ENCODE data around the gene XPR1.
A peak's percentile ranks its signal among the peaks of the same experiment; 100 is the strongest.

XPR1 gene

DNA sequence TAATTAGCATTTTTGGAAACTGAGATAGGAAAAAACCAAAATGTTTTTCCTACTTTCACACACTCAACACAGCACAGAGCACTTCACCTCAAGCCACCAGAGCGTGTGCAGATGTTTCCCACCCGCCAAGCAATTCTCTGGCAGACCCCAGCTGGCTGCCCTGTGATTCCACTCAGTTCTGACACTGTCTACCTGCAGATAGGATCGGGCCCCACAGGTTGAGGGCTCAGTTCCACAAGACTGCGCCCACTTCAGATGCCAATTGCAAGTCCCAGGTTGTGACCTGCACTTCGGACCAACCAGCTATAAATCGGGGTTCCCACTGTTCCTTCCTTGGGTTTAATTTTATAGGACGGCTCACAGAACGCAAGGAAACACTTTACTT is 290.8 kb downstream of the XPR1 start:
- TF ChIP-seq TCF12 (IDR thresholded peaks at IDR 0.05; ENCODE audit: low read depth) (no peak), EGR1 (IDR thresholded peaks at IDR 0.05) (no peak), TEAD4 (IDR thresholded peaks at IDR 0.05) (no peak), EP300 (IDR thresholded peaks at IDR 0.05; ENCODE audit: borderline replicate concordance) (no peak), NFIC (IDR thresholded peaks at IDR 0.05) (no peak), YY1 (IDR thresholded peaks at IDR 0.05; ENCODE audit: low read depth) (no peak), CEBPB (IDR thresholded peaks at IDR 0.05) (no peak), TAF1 (IDR thresholded peaks at IDR 0.05; ENCODE audit: low read depth) (no peak), FOXM1 (IDR thresholded peaks at IDR 0.05; ENCODE audit: borderline replicate concordance, low read depth) (no peak), ZBTB7A (IDR thresholded peaks at IDR 0.05; ENCODE audit: low read depth) (no peak)
- TF ChIP-seq, protein P1, sequence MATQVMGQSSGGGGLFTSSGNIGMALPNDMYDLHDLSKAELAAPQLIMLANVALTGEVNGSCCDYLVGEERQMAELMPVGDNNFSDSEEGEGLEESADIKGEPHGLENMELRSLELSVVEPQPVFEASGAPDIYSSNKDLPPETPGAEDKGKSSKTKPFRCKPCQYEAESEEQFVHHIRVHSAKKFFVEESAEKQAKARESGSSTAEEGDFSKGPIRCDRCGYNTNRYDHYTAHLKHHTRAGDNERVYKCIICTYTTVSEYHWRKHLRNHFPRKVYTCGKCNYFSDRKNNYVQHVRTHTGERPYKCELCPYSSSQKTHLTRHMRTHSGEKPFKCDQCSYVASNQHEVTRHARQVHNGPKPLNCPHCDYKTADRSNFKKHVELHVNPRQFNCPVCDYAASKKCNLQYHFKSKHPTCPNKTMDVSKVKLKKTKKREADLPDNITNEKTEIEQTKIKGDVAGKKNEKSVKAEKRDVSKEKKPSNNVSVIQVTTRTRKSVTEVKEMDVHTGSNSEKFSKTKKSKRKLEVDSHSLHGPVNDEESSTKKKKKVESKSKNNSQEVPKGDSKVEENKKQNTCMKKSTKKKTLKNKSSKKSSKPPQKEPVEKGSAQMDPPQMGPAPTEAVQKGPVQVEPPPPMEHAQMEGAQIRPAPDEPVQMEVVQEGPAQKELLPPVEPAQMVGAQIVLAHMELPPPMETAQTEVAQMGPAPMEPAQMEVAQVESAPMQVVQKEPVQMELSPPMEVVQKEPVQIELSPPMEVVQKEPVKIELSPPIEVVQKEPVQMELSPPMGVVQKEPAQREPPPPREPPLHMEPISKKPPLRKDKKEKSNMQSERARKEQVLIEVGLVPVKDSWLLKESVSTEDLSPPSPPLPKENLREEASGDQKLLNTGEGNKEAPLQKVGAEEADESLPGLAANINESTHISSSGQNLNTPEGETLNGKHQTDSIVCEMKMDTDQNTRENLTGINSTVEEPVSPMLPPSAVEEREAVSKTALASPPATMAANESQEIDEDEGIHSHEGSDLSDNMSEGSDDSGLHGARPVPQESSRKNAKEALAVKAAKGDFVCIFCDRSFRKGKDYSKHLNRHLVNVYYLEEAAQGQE (IDR thresholded peaks at IDR 0.05; ENCODE audit: low read depth): no peak
- TF ChIP-seq, protein P2, sequence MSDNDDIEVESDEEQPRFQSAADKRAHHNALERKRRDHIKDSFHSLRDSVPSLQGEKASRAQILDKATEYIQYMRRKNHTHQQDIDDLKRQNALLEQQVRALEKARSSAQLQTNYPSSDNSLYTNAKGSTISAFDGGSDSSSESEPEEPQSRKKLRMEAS (IDR thresholded peaks at IDR 0.05): no peak

DNA sequence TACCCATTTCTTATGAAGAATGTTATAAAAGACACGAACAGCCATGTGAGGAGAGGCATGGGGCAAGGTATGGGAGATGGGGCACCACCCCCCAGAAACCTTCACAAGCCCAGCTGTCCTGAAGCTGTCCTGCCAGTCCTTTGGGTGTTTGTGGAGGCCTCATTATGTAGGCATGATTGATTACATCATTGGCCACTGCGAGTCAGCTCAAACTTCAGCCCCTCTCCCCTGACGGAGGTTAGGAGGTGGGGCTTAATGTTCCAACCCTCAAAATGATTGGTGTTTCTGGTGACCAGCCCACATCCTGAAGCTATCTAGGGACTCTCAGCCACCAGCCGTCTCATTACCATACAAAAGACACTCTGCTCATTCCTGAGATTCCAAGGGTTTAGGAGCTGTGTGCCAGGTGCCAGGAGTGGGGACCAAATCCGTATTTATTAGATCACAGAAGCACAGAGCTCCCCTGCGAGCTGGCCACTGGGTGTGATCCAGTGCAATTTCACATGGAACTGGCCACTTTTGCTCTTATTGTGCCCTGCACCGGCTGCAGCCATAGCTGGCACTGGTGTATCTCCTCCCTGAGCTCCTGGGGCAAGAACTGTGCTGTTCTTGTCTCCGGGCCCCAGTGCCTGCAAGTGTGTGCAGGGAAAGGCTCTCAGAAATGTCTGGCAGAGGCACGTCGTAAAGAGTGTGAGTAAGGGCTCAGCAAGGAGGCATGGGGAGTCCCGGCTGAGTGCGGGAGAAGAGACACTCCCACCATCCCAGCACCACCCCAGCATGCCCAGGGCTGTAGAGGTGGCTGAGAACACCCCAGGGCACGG is 291.4 kb downstream of the XPR1 start:
- TF ChIP-seq FOXM1 (IDR thresholded peaks at IDR 0.05; ENCODE audit: borderline replicate concordance, low read depth) (0 out of 2 replicates have a peak, but pooled peaks have one; percentile 34), ZBTB7A (IDR thresholded peaks at IDR 0.05; ENCODE audit: low read depth) (no peak), EGR1 (IDR thresholded peaks at IDR 0.05) (no peak), TAF1 (IDR thresholded peaks at IDR 0.05; ENCODE audit: low read depth) (no peak), TEAD4 (IDR thresholded peaks at IDR 0.05) (peak; percentile 99), YY1 (IDR thresholded peaks at IDR 0.05; ENCODE audit: low read depth) (peak; percentile 10; the same call in 1 of the 2 replicates), TCF12 (IDR thresholded peaks at IDR 0.05; ENCODE audit: low read depth) (peak; percentile 79), CEBPB (IDR thresholded peaks at IDR 0.05) (no peak), RAD21 (IDR thresholded peaks at IDR 0.05; ENCODE audit: low read depth) (no peak), EP300 (IDR thresholded peaks at IDR 0.05; ENCODE audit: borderline replicate concordance) (peak; percentile 12; the same call in 1 of the 2 replicates), NFIC (IDR thresholded peaks at IDR 0.05) (peak; percentile 82), CREB1 (IDR thresholded peaks at IDR 0.05; ENCODE audit: low read depth) (0 out of 2 replicates have a peak, but pooled peaks have one; percentile 15)
- TF ChIP-seq, protein P3, sequence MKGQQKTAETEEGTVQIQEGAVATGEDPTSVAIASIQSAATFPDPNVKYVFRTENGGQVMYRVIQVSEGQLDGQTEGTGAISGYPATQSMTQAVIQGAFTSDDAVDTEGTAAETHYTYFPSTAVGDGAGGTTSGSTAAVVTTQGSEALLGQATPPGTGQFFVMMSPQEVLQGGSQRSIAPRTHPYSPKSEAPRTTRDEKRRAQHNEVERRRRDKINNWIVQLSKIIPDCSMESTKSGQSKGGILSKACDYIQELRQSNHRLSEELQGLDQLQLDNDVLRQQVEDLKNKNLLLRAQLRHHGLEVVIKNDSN (IDR thresholded peaks at IDR 0.05): no peak
- TF ChIP-seq, protein P1 (IDR thresholded peaks at IDR 0.05; ENCODE audit: low read depth): no peak
- TF ChIP-seq, protein P2 (IDR thresholded peaks at IDR 0.05): peak; percentile 53

DNA sequence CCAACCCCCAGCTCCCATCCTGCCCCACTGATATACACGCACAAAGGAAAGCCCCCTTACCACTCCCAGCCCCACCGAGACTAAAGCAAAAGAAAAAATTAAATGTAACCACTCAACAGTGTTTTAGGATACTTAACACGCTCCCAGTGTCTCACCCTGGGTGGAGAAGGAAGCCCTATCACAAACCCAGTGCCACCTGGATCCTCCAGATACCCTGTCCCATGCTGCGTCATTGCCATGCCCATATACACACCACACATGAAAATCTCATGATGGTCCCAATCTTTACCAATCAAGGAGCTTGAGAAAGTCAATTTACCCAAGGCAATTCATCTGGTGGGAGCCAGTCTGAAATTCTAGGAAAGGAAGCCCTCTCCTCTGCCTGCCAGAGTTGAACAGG is 292.1 kb downstream of the XPR1 start:
- TF ChIP-seq, protein P2 (IDR thresholded peaks at IDR 0.05): no peak
- TF ChIP-seq FOXM1 (IDR thresholded peaks at IDR 0.05; ENCODE audit: borderline replicate concordance, low read depth) (no peak), EP300 (IDR thresholded peaks at IDR 0.05; ENCODE audit: borderline replicate concordance) (no peak), TEAD4 (IDR thresholded peaks at IDR 0.05) (no peak), NFIC (IDR thresholded peaks at IDR 0.05) (no peak)
- TF ChIP-seq, protein P3 (IDR thresholded peaks at IDR 0.05): no peak
- TF ChIP-seq, protein P1 (IDR thresholded peaks at IDR 0.05; ENCODE audit: low read depth): no peak

DNA sequence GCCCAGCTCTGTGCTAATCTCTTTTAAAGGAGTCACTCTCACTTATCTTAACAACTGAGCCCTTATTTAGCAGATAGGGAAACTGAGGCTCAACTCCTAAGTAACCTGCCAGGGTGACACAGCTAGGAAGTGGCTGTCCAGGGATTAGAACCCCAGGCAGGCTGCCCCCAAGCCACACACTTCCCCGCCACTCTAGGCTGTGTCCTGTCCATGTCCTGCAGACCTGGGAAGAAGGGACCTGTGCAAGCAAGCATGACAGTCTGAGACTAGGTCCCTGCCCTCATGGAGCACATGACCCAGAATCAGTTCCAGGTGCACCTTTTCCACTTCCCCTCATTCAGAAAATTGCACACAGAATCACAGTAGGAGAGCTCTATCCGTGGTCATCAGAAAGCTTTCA is 293.1 kb downstream of the XPR1 start:
- TF ChIP-seq, protein P3 (IDR thresholded peaks at IDR 0.05): 0 out of 2 replicates have a peak, but pooled peaks have one; percentile 25
- no peak for TF ChIP-seq TAF1 (IDR thresholded peaks at IDR 0.05; ENCODE audit: low read depth)

All from Ishikawa (cell line).